Lower leg skin (tissue), 4 donors: ENCODE measurements around the gene KAT2B. TPM values are rescaled to one million over a fixed set of nuclear protein-coding genes. Genes with fewer than 3 reads are reported as not detected.

Experiments used
- DNase-seq, 2 donors: peaks; one replicate each; pipeline ENCODE4 v3.0.0-alpha.2; 2019; ENCODE audit warnings: low spot score in 2 of 2
- H3K4me3 ChIP-seq: fragments of 200-600 bp; sonication (generic); 2 replicates; pipeline ENCODE4 v1.5.1; 2017; ENCODE audit warnings: mild to moderate bottlenecking, low read depth; ENCODE audit not compliant: poor library complexity, severe bottlenecking
- CTCF ChIP-seq, 3 donors: fragments of 450-650 bp; IDR thresholded peaks; one replicate each; pipeline ENCODE4 v1.5.1; 2016; ENCODE audit warnings: antibody characterized with exemption in 3 of 3, mild to moderate bottlenecking in 3 of 3, moderate library complexity in 2 of 3
- POLR2A ChIP-seq, 2 donors: fragments of 450-650 bp; IDR thresholded peaks; one replicate each; pipeline ENCODE4 v1.6.1; 2016 to 2017; ENCODE audit warnings: antibody characterized with exemption in 2 of 2, mild to moderate bottlenecking in 1 of 2, moderate library complexity in 1 of 2
- WGBS, 2 donors: methylation state at CpG; one replicate each; pipeline ENCODE4 v1.1.5; 2018; 5-methylcytosine and 5-hydroxymethylcytosine counted together
- intact Hi-C: fragments of 100-400 bp; cut with DNase I; formaldehyde crosslinking; loops from one replicate; pipeline ENCODE4 v1.15.0; 2023; ENCODE audit warnings: low total_unique reads
- total RNA-seq, 4 donors: library from RNA; depleted of rRNA; stranded (reverse); fragments of >200 nt; gene quantifications; one replicate each; pipeline ENCODE4 v1.1.0, GENCODE V29; 2016

KAT2B gene
- total RNA-seq, 4 donors from 2014 or later = 29.2 to 38.8 (median 31.0) TPM

GRCh38 chr3:20071175-20071574 is 30.9 kb downstream of the KAT2B start:
- 87 to 94% methylated on average over 2 of the region's 2 CpGs for WGBS, 2 donors
- TF ChIP-seq POLR2A (IDR thresholded peaks at IDR 0.05) (no peak), CTCF (IDR thresholded peaks at IDR 0.05) (no peak)
- H3K4me3 ChIP-seq = no peak overlapping the region
- intact Hi-C loops = no loop called here
- no peak for DNase-seq

GRCh38 chr3:20072422-20072821 is 32.2 kb downstream of the KAT2B start:
- intact Hi-C loops = no loop called here
- 63 to 72% methylated on average over 6 of the region's 6 CpGs for WGBS, 2 donors
- H3K4me3 ChIP-seq = no peak overlapping the region
- DNase-seq = no peak
- TF ChIP-seq POLR2A (IDR thresholded peaks at IDR 0.05) (no peak), CTCF (IDR thresholded peaks at IDR 0.05) (no peak)

- WGBS, 2 donors = 85 to 87% methylated on average over 5 of the region's 5 CpGs
- no peak for DNase-seq
- intact Hi-C loops = no loop called here
- H3K4me3 ChIP-seq = no peak overlapping the region
- no peak for TF ChIP-seq CTCF (IDR thresholded peaks at IDR 0.05)
- no peak for TF ChIP-seq POLR2A (IDR thresholded peaks at IDR 0.05)
Measured at GRCh38 chr3:20073068-20073467, 32.8 kb downstream of the KAT2B start.

GRCh38 chr3:20073683-20074082 is 33.4 kb downstream of the KAT2B start:
- H3K4me3 ChIP-seq = no peak overlapping the region
- TF ChIP-seq CTCF (IDR thresholded peaks at IDR 0.05) (no peak), POLR2A (IDR thresholded peaks at IDR 0.05) (no peak)
- no peak for DNase-seq
- intact Hi-C loops = no loop called here
- WGBS, 2 donors = 57 to 61% methylated on average over 4 of the region's 4 CpGs

- WGBS, 2 donors = 49 to 67% methylated on average over 6 of the region's 6 CpGs
- H3K4me3 ChIP-seq = no peak overlapping the region
- intact Hi-C loops = no loop called here
- TF ChIP-seq CTCF (IDR thresholded peaks at IDR 0.05) (no peak), POLR2A (IDR thresholded peaks at IDR 0.05) (no peak)
- no peak for DNase-seq
Measured at GRCh38 chr3:20074226-20075063, 34.2 kb downstream of the KAT2B start.

GRCh38 chr3:20075197-20075596 is 35.0 kb downstream of the KAT2B start:
- no peak for TF ChIP-seq CTCF (IDR thresholded peaks at IDR 0.05)
- no peak for TF ChIP-seq POLR2A (IDR thresholded peaks at IDR 0.05)
- DNase-seq = no peak
- intact Hi-C loops = no loop called here
- H3K4me3 ChIP-seq = no peak overlapping the region
- WGBS, 2 donors = 89 to 96% methylated on average over 5 of the region's 5 CpGs
